Femur (tissue), 1 donor: ENCODE results near the gene BNIP3.

ENCODE experiments used
- DNase-seq: peaks from one replicate; pipeline ENCODE4 v3.0.0-alpha.2; 2017

The BNIP3 gene

DNA sequence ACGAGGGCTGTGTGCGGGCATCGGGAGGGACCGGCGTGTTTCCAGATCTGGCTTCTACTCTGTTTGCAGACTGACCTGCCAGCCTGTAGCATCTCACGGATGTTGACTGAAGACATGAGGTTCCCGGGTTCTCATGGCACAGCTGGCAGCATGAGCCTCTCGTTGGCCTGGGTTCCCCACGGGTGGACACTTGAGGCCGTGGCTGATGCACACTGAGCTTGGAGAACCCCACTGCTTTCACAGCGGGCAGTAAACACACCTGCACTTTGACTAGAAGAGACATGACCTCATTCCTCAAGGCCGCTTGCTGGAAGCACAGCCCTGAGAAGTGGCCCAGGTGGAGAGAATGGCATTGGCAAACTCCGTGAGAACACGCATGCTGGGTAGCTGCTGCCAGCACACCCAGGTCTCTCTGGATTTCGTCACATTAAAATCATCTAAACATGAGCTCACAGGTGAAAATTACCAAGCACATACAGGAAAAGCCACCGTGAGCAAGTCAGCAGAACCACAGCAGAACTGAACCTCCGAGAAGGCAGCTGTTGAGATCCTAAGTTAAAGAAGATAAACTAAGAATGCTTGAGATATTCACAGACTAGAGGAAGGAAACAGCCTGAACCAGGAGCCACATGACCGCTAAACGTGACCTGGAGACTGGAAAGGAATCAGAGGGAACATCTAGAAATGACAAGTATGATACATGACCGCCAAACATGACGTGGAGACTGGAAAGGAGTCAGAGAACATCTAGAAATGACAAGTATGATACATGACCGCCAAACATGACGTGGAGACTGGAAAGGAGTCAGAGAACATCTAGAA is 32.5 kb downstream of the BNIP3 start:
- peak; percentile 9 for DNase-seq

- peak; percentile 6 for DNase-seq
Measured at GRCh38 chr10:131948501-131948900, 33.2 kb downstream of the BNIP3 start.

DNA sequence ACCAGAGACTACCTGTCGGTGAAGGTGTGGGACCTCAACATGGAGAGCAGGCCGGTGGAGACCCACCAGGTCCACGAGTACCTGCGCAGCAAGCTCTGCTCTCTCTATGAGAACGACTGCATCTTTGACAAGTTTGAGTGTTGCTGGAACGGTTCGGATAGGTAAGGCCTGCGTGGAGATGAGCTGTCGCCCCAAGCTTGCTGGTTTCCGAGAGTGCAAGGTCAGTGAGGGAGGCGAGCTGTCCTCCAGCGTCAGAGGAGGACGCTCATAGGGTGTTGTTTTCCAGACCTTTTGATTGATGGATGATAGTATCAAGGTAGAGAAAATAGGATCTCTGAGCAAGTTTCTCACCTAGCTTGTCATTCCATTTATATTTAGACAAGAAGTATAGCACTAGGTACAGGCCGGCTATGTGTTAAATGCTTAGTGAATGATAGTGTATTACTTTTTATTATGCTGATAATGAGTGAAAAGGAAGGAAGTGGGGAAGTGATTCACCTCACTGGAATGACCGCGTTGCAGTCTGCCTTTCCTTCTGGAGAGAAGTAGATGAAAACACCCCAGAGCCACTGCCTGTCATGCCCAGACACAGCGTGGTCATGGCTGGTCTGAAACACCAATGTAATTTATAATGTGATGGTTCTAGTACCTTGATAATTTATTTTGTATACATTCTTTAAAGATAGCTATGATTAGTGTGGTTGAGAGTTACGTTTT is 33.9 kb downstream of the BNIP3 start:
- DNase-seq = peak; percentile 6

DNA sequence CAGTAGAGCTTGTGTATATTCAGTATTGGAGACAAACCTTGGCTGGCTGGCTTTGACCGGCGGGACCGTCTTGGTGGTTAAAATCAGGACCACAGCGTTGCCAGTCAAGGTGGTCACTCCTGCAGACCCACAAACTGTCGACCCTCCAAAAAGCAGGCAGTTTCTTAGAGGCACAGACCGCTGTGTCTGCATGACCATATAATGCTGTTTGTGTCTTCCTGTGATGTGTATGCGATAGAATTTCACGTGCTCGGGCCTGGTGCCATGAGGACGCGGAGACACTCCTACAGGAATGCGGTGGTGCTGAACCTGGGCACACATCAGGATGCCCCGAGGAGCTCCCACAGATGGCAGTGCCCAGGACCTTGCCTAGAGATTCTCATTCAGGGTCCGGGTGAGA is 34.8 kb downstream of the BNIP3 start:
- DNase-seq = peak; percentile 13

GRCh38 chr10:131946321-131946751 is 35.4 kb downstream of the BNIP3 start:
- no peak for DNase-seq

- peak; percentile 11 for DNase-seq
Measured at GRCh38 chr10:131944976-131945695, 36.6 kb downstream of the BNIP3 start.

DNA sequence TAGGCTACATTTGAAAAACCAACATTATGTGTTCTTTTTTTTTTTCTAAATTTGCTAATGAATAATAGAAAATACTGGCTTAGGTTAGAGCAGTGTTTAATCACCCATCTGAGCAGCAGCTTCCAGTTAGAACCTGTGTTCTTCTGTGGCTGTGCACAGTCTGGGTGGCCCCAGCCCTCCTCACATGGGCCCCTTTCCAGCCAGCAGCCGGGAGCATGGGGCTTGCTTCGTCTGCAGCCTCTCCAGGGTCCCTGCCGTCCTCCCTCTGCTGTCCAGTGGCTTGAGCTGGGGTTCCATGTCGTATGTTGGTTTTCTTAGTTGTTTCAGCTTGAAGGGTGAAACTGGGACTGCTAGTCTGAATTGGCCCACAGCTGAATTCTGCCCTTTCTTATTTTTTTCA is 37.3 kb downstream of the BNIP3 start:
- peak; percentile 10 for DNase-seq

DNA sequence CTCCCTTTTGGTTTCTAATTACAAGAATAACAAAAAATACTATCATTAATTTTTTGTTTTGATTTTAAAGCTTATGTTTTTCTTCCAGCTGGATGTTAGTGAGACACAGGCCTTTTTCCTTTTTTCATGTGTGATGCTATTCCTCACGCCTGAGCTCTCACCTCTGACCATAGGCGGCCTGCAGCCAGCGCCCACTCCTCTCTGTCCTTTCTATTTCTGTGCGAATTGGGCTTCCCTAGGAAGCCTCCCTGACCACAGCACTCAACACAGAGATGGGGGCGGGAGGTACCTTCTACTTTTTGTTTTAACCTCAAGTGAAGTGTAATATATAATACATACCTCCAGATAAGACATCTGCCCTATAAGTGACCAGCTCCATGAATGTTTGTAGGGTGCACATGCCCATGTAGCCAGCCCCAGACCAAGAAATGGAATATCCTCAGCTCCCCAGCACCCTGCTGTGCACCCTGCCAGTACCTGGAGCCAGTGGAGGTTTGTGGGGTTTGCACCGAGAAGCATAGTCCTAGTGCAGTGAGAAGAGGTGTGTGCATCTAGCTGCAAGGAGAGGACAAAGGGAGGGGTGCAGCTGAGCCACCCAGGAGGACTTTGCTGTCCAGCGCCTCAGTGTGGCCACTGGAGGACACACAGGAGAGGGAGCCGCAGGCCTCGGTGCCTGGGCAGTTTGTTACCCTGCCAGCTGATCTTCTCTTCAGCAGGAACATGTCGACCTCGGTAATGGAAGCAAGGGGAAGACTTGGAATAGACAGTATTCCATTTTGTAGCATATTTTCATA is 38.5 kb downstream of the BNIP3 start:
- DNase-seq = peak; percentile 13

GRCh38 chr10:131942455-131942854 is 39.3 kb downstream of the BNIP3 start:
- no peak for DNase-seq

DNA sequence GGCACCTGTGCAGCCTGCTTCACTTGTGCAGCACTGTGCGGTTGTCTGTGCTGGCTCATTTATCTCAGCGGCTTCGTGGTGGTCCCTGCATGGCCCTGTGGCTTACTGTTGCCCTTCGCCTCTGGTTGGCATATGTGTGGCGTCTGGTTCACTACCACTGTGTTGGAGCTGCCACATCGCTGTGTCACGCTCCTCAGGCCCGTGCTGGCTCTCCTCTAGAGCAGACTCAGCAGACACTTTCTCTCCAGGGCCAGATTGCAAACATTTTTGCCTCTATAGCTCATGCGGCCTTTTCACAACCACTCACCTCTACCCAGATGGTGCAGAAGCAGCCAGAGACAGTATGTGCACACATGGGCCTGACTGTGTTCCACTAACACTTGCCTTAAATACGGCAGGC is 43.0 kb downstream of the BNIP3 start:
- no peak for DNase-seq

GRCh38 chr10:131937836-131938235 is 43.9 kb downstream of the BNIP3 start:
- no peak for DNase-seq

- no peak for DNase-seq
Measured at GRCh38 chr10:131936736-131937135, 45.0 kb downstream of the BNIP3 start.

GRCh38 chr10:131936294-131936693 is 45.4 kb downstream of the BNIP3 start:
- DNase-seq = no peak

GRCh38 chr10:131935260-131935659 is 46.5 kb downstream of the BNIP3 start:
- DNase-seq = no peak

- no peak for DNase-seq
Measured at GRCh38 chr10:131934769-131935168, 47.0 kb downstream of the BNIP3 start.

- DNase-seq = no peak
Measured at GRCh38 chr10:131933696-131934086, 48.0 kb downstream of the BNIP3 start.

DNA sequence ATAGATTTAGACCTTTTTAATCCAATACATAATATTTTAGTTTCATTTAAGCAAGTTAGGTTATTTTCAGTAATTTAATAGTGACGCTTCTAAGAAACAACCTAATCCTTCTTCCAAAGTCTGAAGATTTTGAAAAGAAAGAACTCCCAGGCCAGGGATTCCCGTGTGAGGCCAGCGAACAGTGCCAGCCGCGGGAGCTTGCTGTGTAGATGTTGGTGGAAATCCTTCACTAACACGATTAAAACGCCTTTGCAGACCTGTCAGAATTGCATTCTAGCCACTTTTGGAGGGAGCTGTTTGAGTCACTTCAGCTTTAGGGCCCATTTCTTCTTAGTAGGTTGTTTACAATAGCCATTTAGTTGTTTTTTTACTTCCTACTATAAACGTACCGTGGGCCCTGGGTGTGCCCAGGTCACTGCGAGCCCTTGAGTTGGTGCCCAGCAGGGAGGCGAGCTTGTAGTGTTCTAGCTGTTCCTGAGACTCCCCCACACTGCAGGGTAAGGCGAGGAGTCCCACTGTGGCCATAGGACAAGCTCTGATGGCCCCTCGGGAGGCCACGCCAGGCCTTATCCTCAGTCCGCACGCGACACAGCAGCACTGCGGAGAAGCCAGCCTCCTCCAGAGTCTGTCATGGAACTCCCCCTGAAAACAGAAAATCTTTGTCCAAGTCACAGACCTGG is 48.6 kb downstream of the BNIP3 start:
- DNase-seq = no peak

- no peak for DNase-seq
Measured at GRCh38 chr10:131931981-131932380, 49.7 kb downstream of the BNIP3 start.

GRCh38 chr10:131930586-131931330 is 51.0 kb downstream of the BNIP3 start:
- no peak for DNase-seq

DNA sequence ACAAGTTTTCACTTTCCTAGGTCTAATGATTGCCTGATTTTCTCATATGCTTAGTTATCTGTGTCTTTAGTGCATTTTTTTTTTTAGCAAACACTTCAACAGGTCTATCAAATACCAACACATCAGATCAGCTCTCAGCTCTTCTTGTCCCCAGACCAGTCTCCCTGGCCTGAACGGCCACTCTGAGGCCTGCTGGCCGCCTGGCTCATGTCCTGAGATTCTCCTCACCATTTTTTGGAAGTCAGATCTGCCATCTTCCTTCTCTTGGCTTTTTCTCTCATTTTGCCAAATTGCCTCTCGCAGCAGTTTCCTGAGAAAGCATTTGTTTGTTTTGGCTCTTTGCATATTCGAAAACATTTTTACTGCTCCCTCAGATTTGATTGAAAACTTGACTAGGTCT is 51.6 kb downstream of the BNIP3 start:
- DNase-seq = no peak

DNA sequence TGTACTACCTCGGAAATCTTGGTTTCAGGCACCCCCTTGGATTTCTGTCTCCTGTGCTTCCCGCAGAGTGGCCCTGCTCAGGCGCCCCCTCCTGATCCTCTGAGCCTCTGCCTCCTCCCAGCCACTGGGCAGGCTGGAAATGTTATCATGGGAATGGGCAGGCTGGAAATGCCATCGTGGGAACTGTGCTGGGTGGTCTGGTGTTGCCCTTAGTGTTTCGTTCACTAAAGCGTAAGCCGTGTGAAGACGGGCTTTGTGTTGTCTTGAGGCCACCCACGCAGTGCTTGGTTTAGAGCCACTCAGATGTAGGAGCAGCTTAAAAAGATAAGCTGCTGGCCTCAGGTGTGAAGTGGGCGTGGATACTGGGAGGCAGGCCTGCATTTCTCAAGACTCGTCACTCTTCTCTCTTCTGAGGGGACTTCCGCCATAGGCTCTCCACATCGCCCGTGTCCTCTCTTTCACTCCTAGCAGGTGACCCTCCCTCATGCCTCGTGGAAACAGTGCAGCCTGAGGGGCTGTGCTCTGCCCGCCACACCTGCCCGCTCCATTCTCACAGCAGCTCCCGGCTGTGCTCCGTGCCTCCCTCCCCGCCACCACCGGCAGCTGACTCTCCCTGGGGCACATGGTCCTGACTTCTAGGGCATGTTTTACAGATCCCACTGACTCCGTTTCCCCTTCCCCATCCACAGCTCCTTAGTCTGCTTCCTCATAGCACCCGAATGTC is 52.4 kb downstream of the BNIP3 start:
- no peak for DNase-seq
